ENCODE measurements around the gene NRCAM. TPM values are rescaled to one million over a fixed set of nuclear protein-coding genes. Genes with fewer than 3 reads are reported as not detected.

NRCAM gene
- total and polyA plus RNA-seq, 10 of the 15 experiments (the other 5 are each of a cell fraction or from before 2014, with no cell fraction given) = 0.30 to 2.0 (median 1.0) TPM

DNA sequence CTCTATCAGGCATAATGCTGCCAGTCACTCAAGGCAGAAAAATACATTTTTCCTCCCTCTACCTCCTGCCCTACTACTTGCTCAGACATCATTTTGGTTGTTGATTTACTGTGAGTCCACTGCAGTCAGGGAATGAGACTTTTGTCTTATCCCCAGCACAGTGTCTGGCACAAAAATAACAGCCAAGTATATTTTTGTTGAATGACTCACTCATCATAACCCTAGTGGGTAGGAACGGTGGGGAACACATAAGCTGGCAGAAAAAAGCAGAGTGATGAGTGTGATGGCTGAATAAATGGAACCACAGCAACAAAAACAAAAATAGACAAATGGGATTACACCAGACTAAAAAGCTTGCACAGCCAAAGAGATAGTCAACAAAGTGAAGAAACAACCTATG is 260.2 kb downstream of the NRCAM start:
- Histone ChIP-seq H3K4me3 (no peak overlapping the region), H3K9ac (ENCODE audit: control insufficient read depth, insufficient read depth, low read length) (no peak overlapping the region), H3K4me1 (ENCODE audit: control insufficient read depth, insufficient read depth, low read length) (no peaks in the 10 kb centered on the region), H4K20me1 (ENCODE audit: control insufficient read depth, insufficient read depth) (no peaks in the 10 kb centered on the region), H3K79me2 (ENCODE audit: control insufficient read depth, insufficient read depth, low read length) (no peaks in the 10 kb centered on the region), H3K27me3 (replicated peaks in 1 of 2; ENCODE audit: control insufficient read depth in 2 of 2, insufficient read depth in 2 of 2, low read length in 1 of 2) (no peaks in the 10 kb centered on the region), H3K27ac (ENCODE audit: control insufficient read depth, insufficient read depth) (no peak overlapping the region), H2AFZ (ENCODE audit: control insufficient read depth, low read depth, low read length) (no peak overlapping the region), H3K9me3 (replicated peaks; ENCODE audit: control insufficient read depth, insufficient read depth, low read length) (no peaks in the 10 kb centered on the region; the same call in 2 of the 3 replicates), H3K36me3 (ENCODE audit: control insufficient read depth in 2 of 2, insufficient read depth in 2 of 2, low read length in 1 of 2) (no peaks in the 10 kb centered on the region), H3K4me2 (ENCODE audit: control insufficient read depth, insufficient read depth) (no peak overlapping the region)
- intact Hi-C loops (cut with micrococcal nuclease; ENCODE audit: unreplicated experiment) = no loop called here
- DNase-seq (ENCODE audit: low read depth, low spot score) = no peak
- ChIA-PET SMC1A (ENCODE audit: uncharacterized antibody, unreplicated experiment) (interaction anchor here (1.8 kb wide), 1 partner anchor 11 kb away, joined by 3 read pairs; no protein-coding TSS in a partner anchor), POLR2A (no interaction called here), CTCF (interaction anchor here (0.8 to 1.1 kb wide), 2 partner anchors 9 to 16 kb away, joined by 3 read pairs; no protein-coding TSS in a partner anchor), RAD21 (ENCODE audit: unreplicated experiment) (no interaction called here)
- in situ Hi-C loops (cut with MboI) = no loop called here
- 6% methylated on average over 1 of the region's 1 CpG for whole genome bisulfite sequencing (ENCODE audit: insufficient coverage, insufficient replicate concordance, low lambda C conversion rate, missing lambda C conversion rate)
- no peak for ATAC-seq
- TF ChIP-seq MYC (IDR thresholded peaks at IDR 0.05; ENCODE audit: insufficient read depth, insufficient read length, insufficient replicate concordance, low read length, severe bottlenecking) (no peak), RUNX3 (IDR thresholded peaks at IDR 0.05; ENCODE audit: low read length) (no peak)
- FAIRE-seq = no peak
- no TSS peak for BruUV-seq (replicated peaks)

DNA sequence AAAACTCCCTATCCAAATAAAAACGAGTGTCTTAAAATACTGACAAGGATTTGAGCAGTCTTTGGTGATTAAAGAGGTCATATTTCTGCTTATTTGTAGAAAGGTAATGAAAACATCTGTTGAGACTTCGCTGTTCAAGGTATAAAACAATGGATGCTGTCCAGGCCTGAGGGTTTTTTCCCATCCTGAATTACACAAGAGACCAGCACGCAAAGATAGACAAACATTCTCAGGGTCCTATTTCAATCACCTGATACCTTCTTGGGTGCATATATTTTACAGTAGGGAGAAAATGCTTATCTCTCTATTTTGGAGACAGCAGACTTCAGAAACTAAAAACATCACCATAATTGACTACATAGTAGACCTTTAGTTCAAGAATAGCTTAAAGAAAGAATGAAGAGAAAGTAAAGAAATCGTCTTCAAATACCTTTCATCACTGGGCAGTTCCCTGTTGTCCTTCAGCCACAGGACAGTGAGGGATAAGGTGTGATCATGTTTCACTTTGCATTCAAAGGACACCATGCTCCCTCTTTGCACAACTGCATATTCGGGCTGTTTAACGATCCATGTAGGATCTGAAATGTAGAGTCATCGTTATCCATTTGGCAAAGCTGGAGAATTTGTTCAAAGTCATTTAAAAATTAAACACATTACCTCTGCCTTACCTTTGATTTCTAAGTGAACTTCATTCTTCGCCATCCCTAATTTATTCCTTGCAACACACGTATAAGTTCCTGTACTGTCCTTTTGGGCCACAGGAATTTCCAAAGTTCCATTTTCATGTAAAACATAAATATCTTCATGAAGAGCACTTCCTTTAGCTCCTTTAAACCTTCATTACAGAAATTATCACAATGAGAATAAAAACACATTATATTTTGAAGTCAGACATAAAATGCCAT is 262.4 kb downstream of the NRCAM start:
- Histone ChIP-seq H3K79me2 (ENCODE audit: control insufficient read depth, insufficient read depth, low read length) (no peaks in the 10 kb centered on the region), H3K4me3 (no peak overlapping the region), H3K9ac (ENCODE audit: control insufficient read depth, insufficient read depth, low read length) (no peak overlapping the region), H3K27ac (ENCODE audit: control insufficient read depth, insufficient read depth) (no peak overlapping the region), H2AFZ (ENCODE audit: control insufficient read depth, low read depth, low read length) (no peak overlapping the region), H3K4me2 (ENCODE audit: control insufficient read depth, insufficient read depth) (no peak overlapping the region), H3K36me3 (ENCODE audit: control insufficient read depth in 2 of 2, insufficient read depth in 2 of 2, low read length in 1 of 2) (no peaks in the 10 kb centered on the region), H3K27me3 (replicated peaks in 1 of 2; ENCODE audit: control insufficient read depth in 2 of 2, insufficient read depth in 2 of 2, low read length in 1 of 2) (no peaks in the 10 kb centered on the region), H4K20me1 (ENCODE audit: control insufficient read depth, insufficient read depth) (no peaks in the 10 kb centered on the region), H3K9me3 (replicated peaks; ENCODE audit: control insufficient read depth, insufficient read depth, low read length) (peaks cover 3% of the 10 kb centered on the region; the same call in 2 of the 3 replicates), H3K4me1 (ENCODE audit: control insufficient read depth, insufficient read depth, low read length) (peaks cover 9% of the 10 kb centered on the region)
- ATAC-seq (no peak), DNase-seq (ENCODE audit: low read depth, low spot score) (no peak), FAIRE-seq (no peak)
- intact Hi-C loops (cut with micrococcal nuclease; ENCODE audit: unreplicated experiment) = no loop called here
- 53% methylated on average over 9 of the region's 9 CpGs for WGBS (ENCODE audit: insufficient coverage, insufficient replicate concordance, low lambda C conversion rate, missing lambda C conversion rate)
- CTCF ChIA-PET = interaction anchor here (1.4 kb wide), 1 partner anchor 191 kb away, joined by 3 read pairs; no protein-coding TSS in a partner anchor
- RAD21 ChIA-PET (ENCODE audit: unreplicated experiment) = interaction anchor here (0.8 to 1.2 kb wide), 2 partner anchors 11 to 303 kb away, joined by 3 to 4 read pairs; no protein-coding TSS in a partner anchor
- in situ Hi-C loops (cut with MboI) = no loop called here
- SMC1A ChIA-PET (ENCODE audit: uncharacterized antibody, unreplicated experiment) = interaction anchor here (0.6 to 2.7 kb wide), 5 partner anchors 10 to 304 kb away, joined by 3 to 9 read pairs (median 4); no protein-coding TSS in a partner anchor
- POLR2A ChIA-PET = interaction anchor here (0.8 kb wide), 1 partner anchor 12 kb away, joined by 4 read pairs; no protein-coding TSS in a partner anchor
- BruUV-seq (replicated peaks) = no TSS peak
- no peak for TF ChIP-seq YBX1 (IDR thresholded peaks at IDR 0.05)
- TF ChIP-seq, protein P1, sequence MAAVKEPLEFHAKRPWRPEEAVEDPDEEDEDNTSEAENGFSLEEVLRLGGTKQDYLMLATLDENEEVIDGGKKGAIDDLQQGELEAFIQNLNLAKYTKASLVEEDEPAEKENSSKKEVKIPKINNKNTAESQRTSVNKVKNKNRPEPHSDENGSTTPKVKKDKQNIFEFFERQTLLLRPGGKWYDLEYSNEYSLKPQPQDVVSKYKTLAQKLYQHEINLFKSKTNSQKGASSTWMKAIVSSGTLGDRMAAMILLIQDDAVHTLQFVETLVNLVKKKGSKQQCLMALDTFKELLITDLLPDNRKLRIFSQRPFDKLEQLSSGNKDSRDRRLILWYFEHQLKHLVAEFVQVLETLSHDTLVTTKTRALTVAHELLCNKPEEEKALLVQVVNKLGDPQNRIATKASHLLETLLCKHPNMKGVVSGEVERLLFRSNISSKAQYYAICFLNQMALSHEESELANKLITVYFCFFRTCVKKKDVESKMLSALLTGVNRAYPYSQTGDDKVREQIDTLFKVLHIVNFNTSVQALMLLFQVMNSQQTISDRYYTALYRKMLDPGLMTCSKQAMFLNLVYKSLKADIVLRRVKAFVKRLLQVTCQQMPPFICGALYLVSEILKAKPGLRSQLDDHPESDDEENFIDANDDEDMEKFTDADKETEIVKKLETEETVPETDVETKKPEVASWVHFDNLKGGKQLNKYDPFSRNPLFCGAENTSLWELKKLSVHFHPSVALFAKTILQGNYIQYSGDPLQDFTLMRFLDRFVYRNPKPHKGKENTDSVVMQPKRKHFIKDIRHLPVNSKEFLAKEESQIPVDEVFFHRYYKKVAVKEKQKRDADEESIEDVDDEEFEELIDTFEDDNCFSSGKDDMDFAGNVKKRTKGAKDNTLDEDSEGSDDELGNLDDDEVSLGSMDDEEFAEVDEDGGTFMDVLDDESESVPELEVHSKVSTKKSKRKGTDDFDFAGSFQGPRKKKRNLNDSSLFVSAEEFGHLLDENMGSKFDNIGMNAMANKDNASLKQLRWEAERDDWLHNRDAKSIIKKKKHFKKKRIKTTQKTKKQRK (IDR thresholded peaks at IDR 0.05; ENCODE audit: low read depth, low read length) = no peak
- TF ChIP-seq, protein P2, sequence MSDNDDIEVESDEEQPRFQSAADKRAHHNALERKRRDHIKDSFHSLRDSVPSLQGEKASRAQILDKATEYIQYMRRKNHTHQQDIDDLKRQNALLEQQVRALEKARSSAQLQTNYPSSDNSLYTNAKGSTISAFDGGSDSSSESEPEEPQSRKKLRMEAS (IDR thresholded peaks at IDR 0.05; ENCODE audit: low read depth, low read length) = no peak
- no peak for TF ChIP-seq NR2C1 (IDR thresholded peaks at IDR 0.05)
- no peak for TF ChIP-seq RELA (IDR thresholded peaks at IDR 0.05; ENCODE audit: borderline replicate concordance, partially characterized antibody)
- no peak for TF ChIP-seq NFYA (IDR thresholded peaks at IDR 0.05; ENCODE audit: borderline replicate concordance, low read depth, low read length)
